ENCODE data around the gene MORC1.

MORC1 gene

GRCh38 chr3:108931035-108931434 lies 186.9 kb downstream of the MORC1 start:
- no peak overlapping the region for H3K27ac ChIP-seq
- no peak overlapping the region for H3K4me3 ChIP-seq
- no peak for TF ChIP-seq CTCF (IDR thresholded peaks at IDR 0.05)
- no peak for DNase-seq (ENCODE audit: low spot score)

GRCh38 chr3:108918866-108919265 lies 199.1 kb downstream of the MORC1 start:
- no peak for TF ChIP-seq CTCF (IDR thresholded peaks at IDR 0.05)
- DNase-seq (ENCODE audit: low spot score): no peak
- Histone ChIP-seq H3K4me3 (no peak overlapping the region), H3K27ac (no peak overlapping the region)

GRCh38 chr3:108914774-108915641 lies 202.9 kb downstream of the MORC1 start:
- TF ChIP-seq CTCF (IDR thresholded peaks at IDR 0.05): peak; percentile 59
- Histone ChIP-seq H3K27ac (no peak overlapping the region), H3K4me3 (no peak overlapping the region)
- no peak for DNase-seq (ENCODE audit: low spot score)

- H3K27ac ChIP-seq: no peak overlapping the region
- no peak for TF ChIP-seq CTCF (IDR thresholded peaks at IDR 0.05)
- no peak overlapping the region for H3K4me3 ChIP-seq
- no peak for DNase-seq (ENCODE audit: low spot score)
Observed at GRCh38 chr3:108909799-108910198, 208.1 kb downstream of the MORC1 start.
